AG08396 (cell line): ENCODE results near the gene TMEM150B.

Experiments used
- DNase-seq: peaks from one replicate; pipeline ENCODE4 v3.0.0; 2012; ENCODE audit warnings: low spot score, mixed read lengths

TMEM150B gene

DNA sequence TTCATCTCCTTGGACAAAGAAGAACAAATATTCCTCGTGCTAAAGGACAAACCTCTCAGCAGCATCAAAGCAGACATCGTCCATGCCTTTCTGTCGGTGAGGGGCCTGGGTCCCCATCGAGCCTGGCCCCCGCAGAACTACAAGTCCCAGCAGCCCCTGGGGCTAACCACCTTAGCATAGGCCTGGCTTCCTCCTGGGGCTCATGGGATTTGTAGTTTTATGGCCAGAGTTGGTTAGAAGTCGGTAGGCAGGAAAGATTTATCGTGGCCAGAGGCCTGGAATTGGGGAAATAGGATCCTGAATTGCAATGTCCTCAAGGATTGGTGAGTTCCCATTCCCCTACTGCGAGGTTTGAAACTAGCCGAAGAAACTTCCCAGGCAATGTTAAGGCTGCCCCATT, 19.6 kb downstream of the TMEM150B start:
- peak; percentile 61 for DNase-seq

DNA sequence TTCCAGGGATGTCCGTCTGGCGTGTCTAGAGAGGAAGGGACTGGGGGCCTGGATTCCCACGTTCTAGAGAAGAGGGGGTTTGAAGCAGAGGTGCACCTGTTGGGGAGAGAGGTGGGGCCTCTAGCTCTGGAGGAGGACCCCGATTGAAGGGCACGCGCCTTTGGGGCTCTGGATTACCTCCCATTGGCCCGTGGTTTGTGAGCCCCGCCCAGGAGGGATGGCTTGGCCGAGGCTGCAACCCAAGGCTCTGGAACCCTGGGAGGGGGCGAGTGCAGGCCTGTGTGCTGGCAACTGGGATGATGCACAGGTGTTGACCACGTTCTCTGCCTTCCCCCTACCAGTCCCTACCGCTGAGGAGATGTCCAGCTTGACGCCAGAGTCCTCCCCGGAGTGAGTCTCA, 20.2 kb downstream of the TMEM150B start:
- no peak for DNase-seq

DNA sequence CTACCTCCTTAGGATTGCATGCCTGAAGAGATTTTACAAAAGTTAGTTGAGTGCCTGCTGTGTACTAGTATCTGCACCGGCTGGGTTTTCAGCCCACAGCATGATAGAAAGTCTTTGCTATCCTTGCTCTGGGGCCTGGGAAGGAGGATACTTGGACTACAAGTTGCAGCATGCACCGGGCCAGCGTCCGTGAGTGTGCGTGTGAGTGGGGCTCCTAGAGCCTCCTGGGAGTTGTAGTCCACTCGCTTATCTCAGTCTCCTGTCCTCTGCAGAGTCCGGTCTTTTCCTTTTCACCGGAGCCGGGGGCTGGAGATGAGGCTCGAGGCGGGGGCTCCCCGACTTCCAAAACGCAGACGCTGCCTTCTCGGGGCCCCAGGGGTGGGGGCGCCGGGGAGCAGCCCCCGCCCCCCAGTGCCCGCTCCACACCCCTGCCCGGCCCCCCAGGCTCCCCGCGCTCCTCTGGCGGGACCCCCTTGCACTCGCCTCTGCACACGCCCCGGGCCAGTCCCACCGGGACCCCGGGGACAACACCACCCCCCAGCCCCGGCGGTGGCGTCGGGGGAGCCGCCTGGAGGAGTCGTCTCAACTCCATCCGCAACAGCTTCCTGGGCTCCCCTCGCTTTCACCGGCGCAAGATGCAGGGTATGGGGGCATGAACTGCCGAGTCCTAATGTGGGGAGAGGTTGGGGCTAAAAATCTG, 20.7 kb downstream of the TMEM150B start:
- peak; percentile 51 for DNase-seq

DNA sequence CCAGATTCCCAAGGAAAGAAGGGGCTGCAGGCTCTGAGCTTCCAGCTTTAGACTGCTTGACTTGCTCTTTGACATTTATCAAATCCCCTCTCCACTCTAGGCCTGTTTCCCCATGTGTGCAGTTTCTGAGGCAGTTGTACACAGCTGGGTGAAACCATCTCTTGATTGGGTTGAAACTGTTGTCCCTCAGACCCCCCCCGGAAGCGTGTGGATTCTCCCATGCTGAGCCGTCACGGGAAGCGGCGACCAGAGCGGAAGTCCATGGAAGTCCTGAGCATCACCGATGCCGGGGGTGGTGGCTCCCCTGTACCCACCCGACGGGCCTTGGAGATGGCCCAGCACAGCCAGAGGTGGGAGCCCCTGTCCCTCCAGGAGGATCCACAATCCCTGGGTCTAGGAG, 21.7 kb downstream of the TMEM150B start:
- no peak for DNase-seq

DNA sequence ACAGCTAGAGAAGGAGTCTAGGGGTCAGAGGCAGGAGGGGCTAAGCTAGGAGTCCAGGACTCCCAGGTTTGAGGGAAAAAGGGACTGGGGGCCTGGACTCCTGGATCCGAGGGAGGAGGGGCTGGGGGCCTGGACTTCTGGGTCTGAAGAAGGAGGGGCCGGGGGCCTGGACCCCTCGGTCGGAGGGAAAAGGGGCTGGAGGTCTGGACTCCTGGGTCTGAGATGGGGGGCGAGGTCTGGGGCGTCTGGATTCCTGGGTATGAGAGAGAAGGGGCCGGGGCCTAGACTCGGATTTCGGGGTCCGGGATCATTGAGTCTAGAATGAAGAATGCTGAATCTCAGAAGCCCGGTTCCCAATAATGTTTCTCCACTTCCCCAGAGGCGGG, 22.8 kb downstream of the TMEM150B start:
- no peak for DNase-seq

DNA sequence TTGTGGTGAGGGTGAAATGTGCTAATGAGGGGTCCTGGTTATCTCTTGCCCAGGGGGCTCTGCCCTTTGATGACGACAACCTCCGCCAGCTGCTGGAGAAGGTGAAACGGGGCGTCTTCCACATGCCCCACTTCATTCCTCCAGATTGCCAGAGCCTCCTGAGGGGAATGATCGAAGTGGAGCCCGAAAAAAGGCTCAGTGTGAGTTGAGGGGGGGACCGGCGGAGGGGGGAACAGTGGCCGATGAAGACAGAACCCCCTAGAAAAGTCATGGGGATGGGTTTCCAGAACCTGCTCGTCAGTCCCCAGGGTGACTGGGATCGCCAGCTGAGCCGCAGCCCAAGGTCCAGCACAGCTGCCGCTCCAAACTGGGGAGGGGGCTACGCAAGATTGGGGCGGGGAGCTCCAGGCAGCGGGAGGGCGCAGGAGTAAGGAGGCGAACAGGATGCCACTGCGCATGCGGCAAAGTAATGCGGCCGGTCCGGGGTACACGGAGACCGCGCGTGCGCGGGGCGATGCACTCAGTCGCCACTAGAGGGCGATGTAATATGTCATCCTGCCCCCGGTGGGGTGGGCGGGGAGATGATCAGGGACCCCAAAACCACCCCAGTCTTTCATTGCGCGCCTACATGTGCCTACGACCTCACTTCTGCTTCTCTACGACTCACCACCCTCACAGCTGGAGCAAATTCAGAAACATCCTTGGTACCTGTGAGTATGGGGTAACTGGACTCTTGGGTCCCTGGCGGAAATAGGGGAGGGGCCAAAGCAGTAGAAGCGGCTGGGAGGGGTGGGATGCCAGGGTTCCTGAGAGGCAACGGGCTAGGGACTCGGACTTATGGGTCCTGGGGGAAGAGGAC, 23.5 kb downstream of the TMEM150B start:
- peak; percentile 99 for DNase-seq

DNA sequence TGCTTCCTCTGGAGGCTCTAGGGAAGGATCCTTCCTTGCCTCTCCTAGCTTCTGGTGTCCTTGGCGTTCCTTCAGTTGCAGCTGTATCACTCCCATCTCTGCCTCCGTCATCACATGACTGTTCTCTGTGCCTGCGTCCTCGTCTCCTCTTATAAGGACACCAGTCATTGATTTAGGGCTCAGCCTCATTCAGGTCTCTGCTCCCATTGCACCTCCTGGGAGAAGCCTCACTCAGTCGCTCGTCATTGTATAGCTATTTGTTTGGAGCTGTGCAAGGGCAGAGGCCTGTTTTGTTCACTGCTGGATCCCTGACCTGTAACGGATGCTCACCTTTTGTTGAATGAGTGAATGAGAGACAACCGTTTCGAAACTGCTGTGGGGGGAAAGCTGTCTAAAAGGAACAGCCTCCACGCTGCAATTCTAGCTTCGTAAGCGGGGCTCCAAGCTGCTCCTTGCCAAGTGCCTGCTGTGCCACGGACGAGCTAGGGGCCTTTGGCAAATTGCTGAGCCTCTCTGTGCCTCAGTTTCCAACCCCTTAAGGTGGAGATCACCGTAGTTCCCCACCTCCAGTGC, 24.2 kb downstream of the TMEM150B start:
- no peak for DNase-seq

DNA sequence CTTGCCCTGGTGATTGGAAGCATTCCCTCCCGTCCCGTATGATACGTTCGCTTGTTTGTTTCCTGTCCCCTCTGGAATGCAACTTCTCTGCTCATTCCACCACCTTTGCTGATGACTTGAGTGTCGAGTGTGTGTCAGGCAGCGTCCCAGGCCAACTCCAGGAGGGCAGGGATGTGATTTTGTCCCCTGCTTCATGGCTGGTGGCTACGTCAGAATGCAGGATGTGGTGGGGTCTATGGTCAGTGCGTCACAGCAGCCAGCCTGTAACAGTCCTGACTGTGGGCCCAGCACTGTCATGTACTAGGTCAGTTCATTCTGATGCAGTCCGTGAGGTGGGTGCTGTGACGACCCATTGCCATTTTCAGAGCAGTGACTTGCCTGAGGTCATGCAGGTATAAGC, 25.1 kb downstream of the TMEM150B start:
- DNase-seq = no peak

DNA sequence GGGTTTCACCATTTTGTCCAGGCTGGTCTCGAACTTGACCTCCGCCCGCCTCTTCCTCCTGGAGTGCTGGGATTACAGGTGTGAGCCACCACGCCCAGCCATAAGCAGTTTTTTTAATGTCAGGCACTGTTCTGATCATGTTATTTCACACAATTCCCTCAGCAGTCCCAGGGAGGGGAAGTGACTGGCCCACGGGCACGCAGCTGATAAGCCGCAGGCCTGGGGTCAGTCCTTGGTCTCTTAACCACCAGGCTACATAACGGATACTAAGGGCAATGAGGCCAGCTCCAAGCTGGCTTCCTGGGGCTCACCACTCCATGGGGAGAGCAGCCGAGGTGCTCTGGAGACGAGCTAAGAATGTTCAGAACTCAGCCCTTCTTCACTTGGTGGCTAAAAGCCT, 27.9 kb downstream of the TMEM150B start:
- no peak for DNase-seq

DNA sequence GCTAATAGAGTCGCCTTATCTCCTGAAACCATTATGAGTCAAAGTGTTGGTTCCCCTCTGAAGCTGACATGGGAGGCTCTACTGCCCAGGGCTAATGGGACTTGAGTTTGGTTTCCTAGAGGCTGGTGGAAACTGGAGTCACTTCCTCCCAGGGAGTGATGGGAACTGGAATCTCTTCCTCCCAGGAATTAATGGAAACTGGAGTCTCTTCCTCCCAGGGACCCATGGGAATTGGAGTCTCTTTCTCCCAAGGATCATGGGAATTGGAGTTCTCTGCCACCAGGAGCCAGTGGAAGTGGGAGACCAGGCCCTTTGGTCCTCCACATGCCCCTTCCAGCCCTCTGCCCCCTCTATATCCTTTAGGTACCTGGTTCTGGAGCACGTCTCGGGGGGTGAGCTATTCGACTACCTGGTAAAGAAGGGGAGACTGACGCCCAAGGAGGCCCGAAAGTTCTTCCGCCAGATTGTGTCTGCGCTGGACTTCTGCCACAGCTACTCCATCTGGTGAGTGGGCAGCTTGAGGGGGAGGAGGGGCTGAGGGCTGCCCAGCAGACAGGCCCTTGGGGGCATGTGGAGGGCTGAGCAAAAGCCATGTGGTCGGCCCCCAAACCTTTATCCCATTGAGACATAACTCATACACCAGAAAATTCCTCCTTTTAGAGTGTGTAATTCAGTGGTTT, 35.9 kb downstream of the TMEM150B start:
- no peak for DNase-seq

DNA sequence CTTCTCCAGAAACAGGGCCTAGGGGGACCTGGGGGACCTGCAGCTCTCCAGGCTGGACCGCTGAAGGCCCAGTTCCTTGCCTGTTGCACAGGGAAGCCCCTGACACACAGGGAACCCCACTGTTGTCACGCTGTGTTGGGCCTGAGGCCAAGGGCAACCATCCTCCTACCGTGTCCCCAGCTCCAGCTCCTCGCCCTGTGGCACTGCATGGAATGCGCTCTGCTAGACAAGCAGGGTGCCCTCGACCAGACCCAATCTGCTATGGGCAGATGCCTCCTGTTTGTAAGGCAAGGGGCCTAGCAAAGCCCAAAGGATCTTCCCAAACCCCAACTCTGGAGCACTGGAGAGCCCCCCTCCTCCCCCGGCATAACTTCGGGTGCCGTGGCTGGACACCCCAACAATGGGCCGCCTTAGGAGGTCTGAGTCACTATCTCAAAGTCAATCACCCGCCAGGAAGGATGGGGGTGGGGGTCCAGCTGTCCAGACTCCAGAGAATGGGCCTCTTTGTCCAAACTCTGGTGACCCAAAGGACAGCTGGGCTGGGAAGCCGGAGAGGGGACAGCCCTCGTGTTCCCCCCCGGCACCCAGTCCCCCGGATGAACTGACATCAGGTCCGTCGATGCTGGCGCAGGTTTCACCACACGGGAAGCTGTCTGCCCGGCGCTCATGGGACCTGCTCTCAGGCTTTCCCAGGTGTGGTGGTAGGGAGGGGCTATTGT, 37.6 kb downstream of the TMEM150B start:
- DNase-seq = no peak

DNA sequence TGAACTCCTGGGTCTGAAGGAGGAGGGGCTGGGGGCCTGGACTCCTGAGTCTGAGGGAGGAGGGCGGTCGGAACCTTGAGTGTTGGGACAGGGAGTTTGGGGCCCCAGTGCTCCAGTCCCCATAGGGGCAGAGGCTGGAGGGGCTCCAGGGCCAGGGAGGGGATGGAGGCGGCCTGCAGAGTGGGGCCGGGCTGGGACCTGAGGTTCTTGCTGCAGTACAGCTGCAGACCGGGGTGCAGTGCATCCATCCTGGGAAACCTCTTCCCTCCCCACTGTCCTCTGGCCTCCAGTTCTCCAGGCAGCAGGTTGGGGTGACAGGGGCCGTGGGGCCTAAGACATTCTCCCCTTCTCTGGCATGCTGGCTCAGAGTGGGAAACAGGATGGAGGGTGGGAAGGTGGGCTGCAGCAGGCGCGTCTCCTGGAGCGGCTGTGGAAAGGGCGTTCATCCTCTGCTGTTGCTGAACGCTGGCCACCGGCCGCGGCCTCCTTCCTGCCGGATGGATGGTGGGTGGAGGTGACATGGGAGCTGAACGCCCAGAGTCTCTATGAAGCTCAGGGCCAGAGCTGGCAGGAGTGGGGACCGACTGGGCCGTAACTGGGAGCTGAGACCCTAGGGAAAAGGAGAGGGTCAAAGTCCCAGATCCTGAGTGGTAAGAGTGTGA, 39.8 kb downstream of the TMEM150B start:
- peak; percentile 34 for DNase-seq

DNA sequence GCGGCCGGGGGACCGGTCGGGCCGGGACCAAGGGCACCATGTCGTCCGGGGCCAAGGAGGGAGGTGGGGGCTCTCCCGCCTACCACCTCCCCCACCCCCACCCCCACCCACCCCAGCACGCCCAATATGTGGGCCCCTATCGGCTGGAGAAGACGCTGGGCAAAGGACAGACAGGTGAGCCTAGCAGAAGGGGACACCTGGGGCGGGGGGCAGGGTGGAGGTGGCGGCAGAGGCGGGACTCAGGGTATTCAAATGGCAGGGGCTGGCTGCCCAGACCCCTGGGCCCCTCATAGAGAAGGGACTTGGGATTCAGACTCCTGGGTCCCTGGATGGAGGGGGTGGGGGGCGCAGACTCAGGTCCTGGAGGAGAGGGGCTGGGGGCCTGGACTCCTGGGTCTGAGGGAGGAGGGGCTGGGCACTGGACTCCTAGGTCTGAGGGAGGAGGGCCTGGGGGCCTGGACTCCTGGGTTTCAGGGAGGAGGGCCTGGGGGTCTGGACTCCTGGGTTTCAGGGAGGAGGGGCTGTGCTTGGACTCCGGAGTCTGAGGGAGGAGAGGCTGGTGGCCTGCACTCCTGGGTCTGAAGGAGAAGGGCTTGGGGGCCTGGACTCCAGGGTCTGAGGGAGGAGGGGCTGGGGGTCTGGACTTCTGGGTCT, 40.6 kb downstream of the TMEM150B start:
- no peak for DNase-seq

DNA sequence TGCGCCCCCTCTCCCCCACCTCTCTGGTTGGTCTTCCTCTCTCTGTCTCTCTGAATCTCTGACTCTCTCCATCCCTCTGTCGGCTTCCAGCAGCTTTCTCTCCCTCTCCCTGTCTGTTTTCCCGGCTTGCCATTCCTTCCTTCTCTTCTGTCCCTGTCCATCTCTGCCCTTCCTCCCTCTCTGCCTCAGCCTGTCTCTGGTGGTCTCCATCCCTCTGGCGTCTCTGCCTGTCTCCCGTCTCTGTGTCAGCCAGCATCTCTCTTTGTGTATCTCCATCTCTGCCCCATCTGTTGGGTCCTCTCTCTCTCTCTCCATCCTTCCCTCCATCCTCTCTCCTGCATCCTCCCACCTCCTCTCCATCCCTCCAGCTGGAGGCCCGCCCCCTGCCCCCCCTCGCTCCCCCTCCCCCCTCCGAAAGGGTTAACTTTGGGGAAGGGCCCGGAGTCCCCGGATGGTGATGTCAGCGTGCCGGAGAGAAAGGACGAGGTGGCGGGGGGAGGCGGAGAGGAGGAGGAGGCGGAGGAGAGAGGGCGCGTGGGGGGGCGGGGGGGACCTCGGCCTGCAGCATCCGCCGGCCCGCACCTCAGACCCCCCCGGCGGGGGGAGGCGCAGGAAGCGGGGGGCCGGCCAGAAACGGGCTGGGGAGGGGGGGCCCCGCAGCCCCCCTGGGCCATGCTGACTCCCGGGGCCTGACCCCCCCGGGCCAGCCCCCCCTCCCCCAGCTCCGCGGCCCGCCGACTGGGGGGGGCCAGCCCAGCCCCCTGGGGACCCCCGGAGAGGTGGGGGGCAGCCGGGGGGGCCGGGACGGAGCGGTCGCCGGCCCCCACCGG, 41.4 kb downstream of the TMEM150B start, which contains the start of gene BRSK1:
Gene BRSK1 (plus strand): TSS at position 450 of the 830 bp plus-strand sequence. CDS start 446 bp downstream, outside the sequence.
- DNase-seq = peak; percentile 80

DNA sequence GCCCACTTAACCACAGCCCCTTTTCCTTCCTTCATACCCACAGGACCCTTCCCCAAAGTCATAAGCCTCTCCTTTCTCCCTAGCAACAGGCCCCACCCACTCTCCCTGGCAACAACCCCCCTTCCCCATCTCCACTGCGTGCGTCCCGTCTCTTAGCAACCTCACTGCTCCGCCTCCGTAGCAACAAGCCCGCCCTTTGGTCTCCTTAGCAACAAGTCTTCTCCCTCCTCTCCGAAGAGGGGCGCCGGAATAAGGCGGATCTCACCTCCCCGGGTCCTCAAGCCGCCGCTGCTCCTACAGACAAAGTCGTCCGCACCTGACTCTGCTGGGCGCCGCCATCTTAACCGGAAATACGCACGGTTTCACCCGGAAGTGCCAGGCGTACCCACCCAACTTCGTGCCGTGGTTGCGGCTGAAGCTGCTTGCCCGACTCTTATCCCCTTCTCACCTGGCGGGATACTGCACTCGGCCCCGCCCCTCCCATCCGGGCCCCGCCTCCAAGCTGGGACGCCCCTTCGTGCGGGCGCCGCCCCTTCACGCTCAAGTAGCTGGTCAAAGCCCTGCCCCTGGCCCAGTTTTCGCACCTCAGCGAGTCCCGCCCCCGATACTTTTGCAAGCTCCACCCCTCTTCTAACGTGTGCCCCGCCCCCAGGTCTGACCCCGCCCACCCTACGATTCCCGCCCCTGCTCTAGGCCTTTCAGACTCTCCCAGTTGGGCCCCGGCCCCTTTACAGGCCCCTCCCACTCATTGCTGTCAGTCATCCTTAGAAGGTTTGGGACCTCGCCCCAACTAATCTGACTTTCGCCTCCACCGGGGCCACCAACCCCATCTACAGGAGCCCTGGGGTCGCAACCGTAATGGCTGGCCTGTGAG, 45.1 kb downstream of the TMEM150B start, which contains the start of gene HSPBP1:
Gene HSPBP1 (minus strand): TSS at position 341 of the 874 bp plus-strand sequence. CDS start 502 bp downstream, outside the sequence.
- DNase-seq = peak; percentile 91

DNA sequence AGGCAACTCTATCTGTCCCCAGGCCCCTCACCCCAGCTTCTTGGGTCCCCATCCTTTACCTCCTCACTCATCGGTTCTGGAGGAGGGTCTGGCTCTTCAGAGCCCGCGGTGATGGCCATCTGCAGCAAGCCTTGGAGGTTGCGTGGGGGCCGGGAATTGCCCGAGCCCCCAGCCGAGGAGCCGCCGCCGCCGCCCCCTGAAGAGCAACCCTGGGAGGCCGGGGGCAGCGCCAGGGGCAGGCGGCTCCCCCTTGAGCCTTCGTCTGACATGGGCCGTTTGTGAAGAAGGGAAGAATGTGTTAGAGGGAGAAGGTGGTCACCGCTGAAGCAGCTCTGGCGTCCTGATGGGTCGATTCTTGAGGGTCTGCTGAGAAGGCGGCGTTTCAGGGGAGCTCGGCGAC, 45.8 kb downstream of the TMEM150B start:
- DNase-seq = no peak

DNA sequence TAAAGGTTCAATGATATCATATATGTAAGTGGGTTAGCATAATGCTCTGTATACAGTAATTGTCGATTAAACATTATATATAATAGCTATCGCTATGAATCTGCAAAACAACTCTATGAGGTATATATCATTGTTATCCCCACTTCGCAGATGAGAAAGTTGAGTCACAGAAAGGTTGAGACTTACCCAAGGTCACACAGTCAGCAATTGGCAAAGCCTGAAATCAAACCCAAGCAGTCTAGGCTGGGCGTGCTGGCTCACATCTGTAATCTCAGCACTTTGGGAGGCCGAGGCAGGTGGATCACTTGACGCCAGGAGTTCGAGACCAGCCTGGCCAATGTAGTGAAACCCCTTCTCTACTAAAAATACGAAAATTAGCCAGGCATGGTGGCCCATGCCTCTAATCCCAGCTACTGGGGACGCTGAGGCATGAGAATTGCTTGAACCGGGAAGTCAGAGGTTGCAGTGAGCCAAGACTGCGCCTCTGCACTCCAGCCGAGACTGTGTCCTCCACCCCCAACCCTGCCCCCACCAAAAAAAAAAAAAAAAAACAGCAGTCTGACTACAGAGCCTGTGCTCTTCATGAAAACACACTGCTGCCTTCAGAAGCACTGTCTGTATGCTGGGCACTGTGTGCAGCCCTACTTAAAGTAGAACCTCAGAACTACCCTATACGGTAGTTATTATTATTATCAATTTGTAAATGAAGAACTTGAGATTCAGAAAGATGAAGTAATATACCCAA, 46.6 kb downstream of the TMEM150B start:
- no peak for DNase-seq

DNA sequence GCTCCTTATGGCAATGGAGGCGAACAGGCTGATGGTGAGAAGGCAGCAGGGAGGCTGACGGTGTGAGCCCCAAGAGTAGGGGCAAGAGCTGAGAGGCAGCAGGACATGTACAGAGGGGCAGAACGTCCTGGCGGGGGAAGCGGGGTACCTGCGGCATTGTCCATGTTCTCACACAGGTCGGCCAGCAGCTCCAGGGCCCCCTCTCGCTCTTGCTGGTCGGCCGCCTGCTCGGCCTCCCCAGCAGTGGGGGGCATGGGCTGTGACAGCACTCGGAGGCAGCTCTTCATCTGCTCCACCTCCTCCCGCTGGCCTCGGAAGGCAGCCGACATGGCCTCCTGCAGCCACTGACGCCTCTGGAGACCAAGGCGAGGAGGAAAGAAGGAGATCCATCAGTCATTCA, 47.6 kb downstream of the TMEM150B start:
- DNase-seq = no peak
